Neural progenitor cell (in vitro differentiated cells): ENCODE measurements around the gene EFCAB6. TPM values are rescaled to one million over a fixed set of nuclear protein-coding genes. Genes with fewer than 3 reads are reported as not detected.

Source experiments
- DNase-seq: peaks from one replicate; pipeline ENCODE4 v3.0.0-alpha.2; 2016; ENCODE audit warnings: low spot score
- H2AFZ ChIP-seq: fragments of 200-600 bp; sonication (generic); replicated peaks from 2 replicates; pipeline ENCODE4 v1.6.1; 2016; ENCODE audit warnings: antibody characterized with exemption
- H3F3A ChIP-seq: fragments of 200-600 bp; sonication (generic); 2 replicates; pipeline ENCODE4 v1.6.1; 2016; ENCODE audit warnings: antibody characterized with exemption, low read depth
- H3K27ac ChIP-seq: fragments of 200-600 bp; sonication (generic); 2 replicates; pipeline ENCODE4 v1.5.1; 2016; ENCODE audit warnings: mild to moderate bottlenecking
- H3K27me3 ChIP-seq: fragments of 200-600 bp; sonication (generic); 2 replicates; pipeline ENCODE4 v1.6.1; 2016; ENCODE audit warnings: mild to moderate bottlenecking, moderate library complexity
- H3K36me3 ChIP-seq: fragments of 200-600 bp; sonication (generic); 2 replicates; pipeline ENCODE4 v1.5.1; 2016
- H3K4me1 ChIP-seq: fragments of 200-600 bp; sonication (generic); 2 replicates; pipeline ENCODE4 v1.6.1; 2016; ENCODE audit warnings: mixed run types
- H3K4me2 ChIP-seq: fragments of 200-600 bp; sonication (generic); 2 replicates; pipeline ENCODE4 v1.6.1; 2016
- H3K4me3 ChIP-seq: fragments of 200-600 bp; sonication (generic); 2 replicates; pipeline ENCODE4 v1.5.1; 2016
- H3K79me2 ChIP-seq: fragments of 200-600 bp; sonication (generic); 2 replicates; pipeline ENCODE4 v1.6.1; 2016; ENCODE audit warnings: low read depth
- H3K9ac ChIP-seq: fragments of 200-600 bp; sonication (generic); 2 replicates; pipeline ENCODE4 v1.6.1; 2016
- H3K9me3 ChIP-seq: fragments of 200-600 bp; sonication (generic); 2 replicates; pipeline ENCODE4 v1.5.1; 2016; ENCODE audit warnings: low read depth
- H4K20me1 ChIP-seq: fragments of 200-600 bp; sonication (generic); 2 replicates; pipeline ENCODE4 v1.6.1; 2016; ENCODE audit warnings: low read depth
- H3K27ac Mint-ChIP-seq: 3 replicates; pipeline ENCODE4 v1.8.0; 2021; ENCODE audit warnings: mixed read lengths
- H3K27me3 Mint-ChIP-seq: 2 replicates; pipeline ENCODE4 v1.8.0; 2022; ENCODE audit warnings: low read depth, mild to moderate bottlenecking, inconsistent platforms, moderate library complexity, mixed read lengths; ENCODE audit not compliant: insufficient read depth
- H3K36me3 Mint-ChIP-seq: 3 replicates; pipeline ENCODE4 v1.8.0; 2021; ENCODE audit warnings: mixed read lengths
- H3K4me1 Mint-ChIP-seq: 3 replicates; pipeline ENCODE4 v1.8.0; 2021; ENCODE audit warnings: mixed read lengths
- H3K4me3 Mint-ChIP-seq: 3 replicates; pipeline ENCODE4 v1.8.0; 2021; ENCODE audit warnings: mild to moderate bottlenecking, moderate library complexity, mixed read lengths
- H3K9me3 Mint-ChIP-seq: 3 replicates; pipeline ENCODE4 v1.8.0; 2020; ENCODE audit warnings: mixed read lengths
- EZH2 ChIP-seq: fragments of 200-600 bp; sonication (generic); IDR thresholded peaks from 2 replicates; pipeline ENCODE4 v1.6.1; 2017; ENCODE audit warnings: antibody characterized with exemption, mild to moderate bottlenecking, moderate library complexity
- EZH2phosphoT487 ChIP-seq: fragments of 200-600 bp; sonication (generic); IDR thresholded peaks from 2 replicates; pipeline ENCODE4 v1.6.1; 2017; ENCODE audit warnings: antibody characterized with exemption
- total RNA-seq: library from RNA; depleted of rRNA; stranded (reverse); fragments of >200 nt; gene quantifications from 2 replicates; pipeline ENCODE4 v1.2.3, GENCODE V29; 2015; ENCODE audit warnings: low replicate concordance
- TF ChIP-seq, protein P1 (sequence below): fragments of 200-600 bp; sonication (generic); IDR thresholded peaks from 2 replicates; pipeline ENCODE4 v1.5.1; 2017; ENCODE audit warnings: antibody characterized with exemption, mild to moderate bottlenecking

The EFCAB6 gene
- total RNA-seq, 1 donor from 2014 or later: 4.9 TPM

DNA sequence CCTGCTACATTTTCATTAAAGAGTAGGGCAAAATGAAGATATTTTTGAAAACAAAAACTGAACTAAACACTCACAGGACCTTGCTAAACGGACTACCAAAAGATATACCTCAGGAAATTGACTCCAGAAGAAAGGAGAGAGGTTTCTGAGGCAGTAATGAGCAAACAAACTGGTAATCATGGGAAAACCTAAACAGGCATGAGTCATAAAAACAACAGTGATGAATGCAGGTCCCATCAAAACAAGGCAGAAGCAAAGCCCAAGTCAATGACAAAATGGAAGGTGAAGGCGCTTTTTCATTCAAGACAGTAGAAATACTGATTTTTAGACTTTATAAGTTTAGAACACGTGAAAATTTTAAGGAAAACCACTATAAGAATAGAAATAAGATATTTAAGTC is 104.5 kb downstream of the EFCAB6 start:
- no peak overlapping the region for H2AFZ ChIP-seq
- no peaks in the 10 kb centered on the region for H3K4me1 Mint-ChIP-seq

DNA sequence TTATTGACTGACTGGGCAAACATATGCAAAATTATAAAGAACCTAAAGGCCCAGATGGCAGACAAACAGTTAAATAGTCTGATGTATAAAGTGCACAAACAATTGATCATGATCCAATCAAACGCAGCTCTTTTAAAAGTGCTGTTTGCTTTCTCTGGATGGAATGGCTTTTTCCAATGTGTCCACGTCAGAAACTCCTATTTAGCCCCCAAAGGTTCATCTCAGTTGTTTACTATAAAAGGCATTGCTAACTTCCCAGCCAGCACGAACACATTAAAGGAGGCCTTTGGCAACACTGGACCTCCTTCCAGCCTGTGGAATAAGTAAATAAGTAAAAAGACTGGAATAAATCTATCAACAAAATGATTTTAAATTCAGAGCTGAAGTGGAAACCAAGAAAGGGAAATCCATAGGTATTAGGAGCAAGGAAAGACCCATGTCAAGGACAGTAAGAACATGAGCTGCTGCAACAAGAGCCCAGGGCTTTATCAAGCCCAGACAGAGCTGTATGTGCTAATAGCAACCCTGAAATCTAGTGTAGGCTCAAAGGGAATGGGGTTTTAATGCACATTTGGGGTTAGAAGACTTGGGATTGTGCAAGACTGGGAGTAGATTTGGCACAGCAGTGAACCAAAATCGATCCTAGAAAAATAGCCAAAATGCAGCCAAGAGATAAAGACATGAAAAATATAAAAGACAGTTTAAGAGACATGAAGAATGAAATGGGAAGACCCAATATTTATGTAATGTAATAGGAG is 105.4 kb downstream of the EFCAB6 start:
- Mint-ChIP-seq H3K4me1 (no peaks in the 10 kb centered on the region), H3K9me3 (peaks cover 13% of the 10 kb centered on the region), H3K36me3 (peaks cover 1% of the 10 kb centered on the region), H3K27me3 (no peaks in the 10 kb centered on the region), H3K4me3 (no peak overlapping the region), H3K27ac (no peak overlapping the region)
- Histone ChIP-seq H3K4me3 (no peak overlapping the region), H3K4me1 (no peaks in the 10 kb centered on the region), H3K9me3 (peaks cover 11% of the 10 kb centered on the region), H3K4me2 (no peak overlapping the region), H3K9ac (no peak overlapping the region), H3K27ac (no peak overlapping the region), H4K20me1 (no peaks in the 10 kb centered on the region), H3K36me3 (no peaks in the 10 kb centered on the region), H3K27me3 (no peaks in the 10 kb centered on the region), H3F3A (no peaks in the 10 kb centered on the region), H3K79me2 (no peaks in the 10 kb centered on the region), H2AFZ (no peak overlapping the region)
- no peak for TF ChIP-seq EZH2
- TF ChIP-seq, protein P1, sequence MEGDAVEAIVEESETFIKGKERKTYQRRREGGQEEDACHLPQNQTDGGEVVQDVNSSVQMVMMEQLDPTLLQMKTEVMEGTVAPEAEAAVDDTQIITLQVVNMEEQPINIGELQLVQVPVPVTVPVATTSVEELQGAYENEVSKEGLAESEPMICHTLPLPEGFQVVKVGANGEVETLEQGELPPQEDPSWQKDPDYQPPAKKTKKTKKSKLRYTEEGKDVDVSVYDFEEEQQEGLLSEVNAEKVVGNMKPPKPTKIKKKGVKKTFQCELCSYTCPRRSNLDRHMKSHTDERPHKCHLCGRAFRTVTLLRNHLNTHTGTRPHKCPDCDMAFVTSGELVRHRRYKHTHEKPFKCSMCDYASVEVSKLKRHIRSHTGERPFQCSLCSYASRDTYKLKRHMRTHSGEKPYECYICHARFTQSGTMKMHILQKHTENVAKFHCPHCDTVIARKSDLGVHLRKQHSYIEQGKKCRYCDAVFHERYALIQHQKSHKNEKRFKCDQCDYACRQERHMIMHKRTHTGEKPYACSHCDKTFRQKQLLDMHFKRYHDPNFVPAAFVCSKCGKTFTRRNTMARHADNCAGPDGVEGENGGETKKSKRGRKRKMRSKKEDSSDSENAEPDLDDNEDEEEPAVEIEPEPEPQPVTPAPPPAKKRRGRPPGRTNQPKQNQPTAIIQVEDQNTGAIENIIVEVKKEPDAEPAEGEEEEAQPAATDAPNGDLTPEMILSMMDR: no peak
- TF ChIP-seq EZH2phosphoT487: no peak
- DNase-seq: no peak

More for the DNA sequence above, 104.5 kb downstream of the EFCAB6 start:
- Mint-ChIP-seq H3K9me3 (peaks cover 13% of the 10 kb centered on the region), H3K36me3 (peaks cover 1% of the 10 kb centered on the region), H3K27me3 (no peaks in the 10 kb centered on the region), H3K4me3 (no peak overlapping the region), H3K27ac (no peak overlapping the region)
- Histone ChIP-seq H3K79me2 (no peaks in the 10 kb centered on the region), H3K4me1 (no peaks in the 10 kb centered on the region), H3K4me2 (no peak overlapping the region), H3K9ac (no peak overlapping the region), H3F3A (no peaks in the 10 kb centered on the region), H4K20me1 (no peaks in the 10 kb centered on the region), H3K36me3 (no peaks in the 10 kb centered on the region), H3K4me3 (no peak overlapping the region), H3K27me3 (no peaks in the 10 kb centered on the region), H3K27ac (no peak overlapping the region), H3K9me3 (peaks cover 11% of the 10 kb centered on the region)
- DNase-seq: no peak
- no peak for TF ChIP-seq EZH2phosphoT487
- TF ChIP-seq, protein P1: no peak
- no peak for TF ChIP-seq EZH2

DNA sequence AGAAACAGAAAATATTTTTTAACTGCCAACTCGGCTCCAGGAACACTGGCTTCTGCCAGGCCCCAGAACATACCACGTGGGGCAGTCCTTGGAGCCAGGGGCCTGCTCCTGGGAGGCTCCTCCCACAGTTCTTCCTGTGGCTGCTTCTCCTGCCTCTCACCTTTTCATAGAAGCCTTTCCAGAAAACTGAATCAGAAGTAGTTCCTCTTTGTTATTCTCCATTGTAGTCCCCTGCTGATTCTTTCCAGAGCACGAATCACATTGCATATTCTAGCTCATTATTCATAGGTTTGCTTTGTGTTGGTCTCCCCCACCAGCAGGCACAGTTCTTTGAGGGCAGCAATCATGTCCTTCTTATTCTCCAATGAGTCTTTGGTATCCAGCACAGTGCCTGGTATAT is 106.0 kb downstream of the EFCAB6 start:
- no peaks in the 10 kb centered on the region for H3F3A ChIP-seq
- H3K36me3 ChIP-seq: no peaks in the 10 kb centered on the region
- TF ChIP-seq EZH2phosphoT487 (no peak), EZH2 (no peak)
- TF ChIP-seq, protein P1: no peak
- no peak overlapping the region for H3K4me3 ChIP-seq
- H3K27me3 ChIP-seq: no peaks in the 10 kb centered on the region
- peaks cover 1% of the 10 kb centered on the region for H3K36me3 Mint-ChIP-seq
- H4K20me1 ChIP-seq: no peaks in the 10 kb centered on the region
- H3K27me3 Mint-ChIP-seq: no peaks in the 10 kb centered on the region
- no peak overlapping the region for H3K9ac ChIP-seq
- no peak for DNase-seq
- H2AFZ ChIP-seq: no peak overlapping the region
- H3K79me2 ChIP-seq: no peaks in the 10 kb centered on the region
- no peak overlapping the region for H3K27ac Mint-ChIP-seq
- no peak overlapping the region for H3K27ac ChIP-seq
- H3K9me3 ChIP-seq: peaks cover 11% of the 10 kb centered on the region
- no peaks in the 10 kb centered on the region for H3K4me1 Mint-ChIP-seq
- H3K4me2 ChIP-seq: no peak overlapping the region
- H3K4me3 Mint-ChIP-seq: no peak overlapping the region
- H3K9me3 Mint-ChIP-seq: peaks cover 13% of the 10 kb centered on the region
- H3K4me1 ChIP-seq: no peaks in the 10 kb centered on the region
